ENCODE measurements around the gene TRIO. TPM values are rescaled to one million over a fixed set of nuclear protein-coding genes. Genes with fewer than 3 reads are reported as not detected.

TRIO gene
- total RNA-seq, 1 experiment from 2014 or later = 99.8 TPM

DNA sequence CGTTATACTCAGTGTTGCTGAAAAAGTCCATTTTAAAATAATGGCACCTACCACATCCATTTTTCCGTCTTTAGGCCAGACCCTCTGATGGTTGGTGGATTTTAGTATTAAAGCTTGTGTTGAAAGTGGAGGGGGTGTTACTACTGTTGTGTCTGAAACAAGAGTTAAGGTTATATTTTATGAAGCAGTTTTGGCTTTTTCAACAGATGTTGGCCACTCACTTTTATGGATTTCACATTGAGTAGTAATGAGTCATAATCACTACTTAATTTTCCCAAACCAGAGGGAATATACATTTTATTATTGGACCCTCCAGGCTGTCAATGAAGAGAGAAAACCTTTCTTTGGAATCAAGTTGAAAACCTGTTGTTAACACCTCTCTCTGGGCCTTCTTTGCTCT, 88.0 kb downstream of the TRIO start:
- no peaks in the 10 kb centered on the region for H3K36me3 ChIP-seq (ENCODE audit: insufficient read depth, low read length, poor library complexity, severe bottlenecking)
- ChIA-PET POLR2A (ENCODE audit: low non-redundant PET) (no interaction called here), CTCF (no interaction called here)
- H3K9me3 ChIP-seq (ENCODE audit: low read depth, low read length, poor library complexity, severe bottlenecking) = no peaks in the 10 kb centered on the region
- H3K27me3 ChIP-seq (replicated peaks; ENCODE audit: insufficient read depth, low read depth, low read length, poor library complexity) = no peaks in the 10 kb centered on the region
- no peak overlapping the region for H3K27ac ChIP-seq (ENCODE audit: low read depth, low read length, poor library complexity, severe bottlenecking)
- DNase-seq (ENCODE audit: low spot score) = no peak
- BruUV-seq (replicated peaks) = no TSS peak
- H3K4me3 ChIP-seq (ENCODE audit: low read depth, low read length, poor library complexity, severe bottlenecking) = no peak overlapping the region
- TF ChIP-seq CTCF (conservative IDR thresholded peaks at IDR 0.05; ENCODE audit: low read depth, low read length) (no peak), EZH2 (IDR thresholded peaks at IDR 0.05; ENCODE audit: borderline replicate concordance, low read depth, low read length, poor library complexity, severe bottlenecking) (no peak)
- H3K4me1 ChIP-seq (ENCODE audit: insufficient read depth, low read length, poor library complexity, severe bottlenecking) = peaks cover 11% of the 10 kb centered on the region
- intact Hi-C loops (cut with micrococcal nuclease; ENCODE audit: unreplicated experiment) = no loop called here

DNA sequence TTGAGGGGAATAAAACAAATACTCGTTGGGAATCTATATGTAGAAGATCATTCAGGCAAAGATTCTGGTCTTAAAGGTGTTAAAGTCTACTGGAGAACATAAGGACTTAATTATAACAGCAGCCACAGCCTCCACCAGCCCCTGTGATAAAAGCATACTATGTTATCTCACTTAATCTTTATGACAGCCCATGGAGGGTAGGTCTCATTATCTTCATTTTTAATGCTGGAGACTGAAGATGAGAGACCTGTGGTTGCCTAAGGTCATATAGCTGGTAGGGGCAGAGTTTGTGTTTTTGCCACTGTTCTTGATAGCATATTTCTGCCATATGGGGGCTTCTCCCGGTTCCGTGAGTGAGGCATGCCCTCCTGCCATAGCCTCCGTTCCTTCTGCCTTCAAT, 88.7 kb downstream of the TRIO start:
- H3K27me3 ChIP-seq (replicated peaks; ENCODE audit: insufficient read depth, low read depth, low read length, poor library complexity) = no peaks in the 10 kb centered on the region
- H3K4me3 ChIP-seq (ENCODE audit: low read depth, low read length, poor library complexity, severe bottlenecking) = no peak overlapping the region
- intact Hi-C loops (cut with micrococcal nuclease; ENCODE audit: unreplicated experiment) = no loop called here
- no TSS peak for BruUV-seq (replicated peaks)
- TF ChIP-seq EZH2 (IDR thresholded peaks at IDR 0.05; ENCODE audit: borderline replicate concordance, low read depth, low read length, poor library complexity, severe bottlenecking) (no peak), CTCF (conservative IDR thresholded peaks at IDR 0.05; ENCODE audit: low read depth, low read length) (no peak)
- peaks cover 10% of the 10 kb centered on the region for H3K4me1 ChIP-seq (ENCODE audit: insufficient read depth, low read length, poor library complexity, severe bottlenecking)
- no peak for DNase-seq (ENCODE audit: low spot score)
- no peaks in the 10 kb centered on the region for H3K9me3 ChIP-seq (ENCODE audit: low read depth, low read length, poor library complexity, severe bottlenecking)
- no peak overlapping the region for H3K27ac ChIP-seq (ENCODE audit: low read depth, low read length, poor library complexity, severe bottlenecking)
- H3K36me3 ChIP-seq (ENCODE audit: insufficient read depth, low read length, poor library complexity, severe bottlenecking) = no peaks in the 10 kb centered on the region
- CTCF ChIA-PET = no interaction called here
- POLR2A ChIA-PET (ENCODE audit: low non-redundant PET) = no interaction called here

- BruUV-seq (replicated peaks) = no TSS peak
- POLR2A ChIA-PET (ENCODE audit: low non-redundant PET) = no interaction called here
Observed at GRCh38 chr5:14234204-14234603, 91.1 kb downstream of the TRIO start.

More at GRCh38 chr5:14234204-14234603, 91.1 kb downstream of the TRIO start:
- CTCF ChIA-PET = no interaction called here
- H3K9me3 ChIP-seq (ENCODE audit: low read depth, low read length, poor library complexity, severe bottlenecking) = no peaks in the 10 kb centered on the region
- DNase-seq (ENCODE audit: low spot score) = no peak
- intact Hi-C loops (cut with micrococcal nuclease; ENCODE audit: unreplicated experiment) = no loop called here
- no peak overlapping the region for H3K4me3 ChIP-seq (ENCODE audit: low read depth, low read length, poor library complexity, severe bottlenecking)
- H3K4me1 ChIP-seq (ENCODE audit: insufficient read depth, low read length, poor library complexity, severe bottlenecking) = peaks cover 24% of the 10 kb centered on the region
- no peaks in the 10 kb centered on the region for H3K27me3 ChIP-seq (replicated peaks; ENCODE audit: insufficient read depth, low read depth, low read length, poor library complexity)
- TF ChIP-seq EZH2 (IDR thresholded peaks at IDR 0.05; ENCODE audit: borderline replicate concordance, low read depth, low read length, poor library complexity, severe bottlenecking) (no peak), CTCF (conservative IDR thresholded peaks at IDR 0.05; ENCODE audit: low read depth, low read length) (no peak)
- no peak overlapping the region for H3K27ac ChIP-seq (ENCODE audit: low read depth, low read length, poor library complexity, severe bottlenecking)
- no peaks in the 10 kb centered on the region for H3K36me3 ChIP-seq (ENCODE audit: insufficient read depth, low read length, poor library complexity, severe bottlenecking)

Measured in A673 (cell line).